Measurements from ENCODE around the gene NOP9. TPM values are rescaled to one million over a fixed set of nuclear protein-coding genes. Genes with fewer than 3 reads are reported as not detected.
A peak's percentile ranks its signal among the peaks of the same experiment; 100 is the strongest.

Gene NOP9
- total RNA-seq, 1 experiment from 2014 or later: 42.0 TPM

GRCh38 chr14:24307156-24307574 lies 7.5 kb downstream of the NOP9 start:
- Histone ChIP-seq H3K9ac (ENCODE audit: low read length) (no peak overlapping the region), H3K79me2 (ENCODE audit: low read length) (peaks cover 15% of the 10 kb centered on the region; the same call in 1 of the 2 replicates), H4K20me1 (ENCODE audit: insufficient read depth, low read depth, low read length) (no peaks in the 10 kb centered on the region; the same call in 1 of the 2 replicates), H3K27ac (ENCODE audit: low read length) (no peak overlapping the region), H3K36me3 (ENCODE audit: insufficient read depth, low read length) (peaks cover 35% of the 10 kb centered on the region), H3K9me3 (ENCODE audit: low read length) (no peaks in the 10 kb centered on the region), H3K9me2 (replicated peaks; ENCODE audit: insufficient read depth, low read length) (no peaks in the 10 kb centered on the region), H3K4me3 (ENCODE audit: low read length) (no peak overlapping the region), H3K4me1 (ENCODE audit: low read length) (peaks cover 20% of the 10 kb centered on the region), H3K27me3 (ENCODE audit: low read length) (no peaks in the 10 kb centered on the region), H2AFZ (ENCODE audit: low read length) (no peak overlapping the region), H3K4me2 (ENCODE audit: low read depth, low read length, poor library complexity, severe bottlenecking) (no peak overlapping the region)
- no peak for DNase-seq

- Histone ChIP-seq H4K20me1 (ENCODE audit: insufficient read depth, low read depth, low read length) (no peaks in the 10 kb centered on the region; the same call in 1 of the 2 replicates), H3K9ac (ENCODE audit: low read length) (no peak within 1 kb of the TSS)
These were observed 8.1 kb downstream of the NOP9 start, which contains the start of gene CIDEB for GRCh38 chr14:24307575-24308341. TSS of gene CIDEB (minus strand) at chr14:24307977. CDS start at chr14:24307858, 119 bp downstream.

GRCh38 chr14:24308342-24309124 lies 8.9 kb downstream of the NOP9 start:
- Histone ChIP-seq H3K9ac (ENCODE audit: low read length) (0 out of 2 replicates have a peak overlapping the region, but pooled peaks have one; percentile 74), H3K4me1 (ENCODE audit: low read length) (peaks cover 29% of the 10 kb centered on the region), H3K9me3 (ENCODE audit: low read length) (no peaks in the 10 kb centered on the region), H3K4me3 (ENCODE audit: low read length) (no peak overlapping the region), H3K79me2 (ENCODE audit: low read length) (peaks cover 10% of the 10 kb centered on the region; the same call in 1 of the 2 replicates), H3K4me2 (ENCODE audit: low read depth, low read length, poor library complexity, severe bottlenecking) (no peak overlapping the region), H3K9me2 (replicated peaks; ENCODE audit: insufficient read depth, low read length) (no peaks in the 10 kb centered on the region), H2AFZ (ENCODE audit: low read length) (no peak overlapping the region), H4K20me1 (ENCODE audit: insufficient read depth, low read depth, low read length) (no peaks in the 10 kb centered on the region; the same call in 1 of the 2 replicates), H3K27ac (ENCODE audit: low read length) (no peak overlapping the region), H3K36me3 (ENCODE audit: insufficient read depth, low read length) (peaks cover 25% of the 10 kb centered on the region; the same call in 1 of the 2 replicates), H3K27me3 (ENCODE audit: low read length) (no peaks in the 10 kb centered on the region)
- DNase-seq: no peak

More at GRCh38 chr14:24307575-24308341, 8.1 kb downstream of the NOP9 start, which contains the start of gene CIDEB:
- no peak within 1 kb of the TSS for H2AFZ ChIP-seq (ENCODE audit: low read length)
- H3K27ac ChIP-seq (ENCODE audit: low read length): no peak within 1 kb of the TSS
- H3K4me2 ChIP-seq (ENCODE audit: low read depth, low read length, poor library complexity, severe bottlenecking): no peak within 1 kb of the TSS
- H3K4me1 ChIP-seq (ENCODE audit: low read length): peaks cover 26% of the 10 kb centered on the region
- H3K79me2 ChIP-seq (ENCODE audit: low read length): peaks cover 10% of the 10 kb centered on the region; the same call in 1 of the 2 replicates
- DNase-seq: peak; percentile 90
- H3K4me3 ChIP-seq (ENCODE audit: low read length): no peak within 1 kb of the TSS
- H3K27me3 ChIP-seq (ENCODE audit: low read length): no peaks in the 10 kb centered on the region
- H3K9me3 ChIP-seq (ENCODE audit: low read length): no peaks in the 10 kb centered on the region
- H3K9me2 ChIP-seq (replicated peaks; ENCODE audit: insufficient read depth, low read length): no peaks in the 10 kb centered on the region
- H3K36me3 ChIP-seq (ENCODE audit: insufficient read depth, low read length): peaks cover 29% of the 10 kb centered on the region; the same call in 1 of the 2 replicates

DNA sequence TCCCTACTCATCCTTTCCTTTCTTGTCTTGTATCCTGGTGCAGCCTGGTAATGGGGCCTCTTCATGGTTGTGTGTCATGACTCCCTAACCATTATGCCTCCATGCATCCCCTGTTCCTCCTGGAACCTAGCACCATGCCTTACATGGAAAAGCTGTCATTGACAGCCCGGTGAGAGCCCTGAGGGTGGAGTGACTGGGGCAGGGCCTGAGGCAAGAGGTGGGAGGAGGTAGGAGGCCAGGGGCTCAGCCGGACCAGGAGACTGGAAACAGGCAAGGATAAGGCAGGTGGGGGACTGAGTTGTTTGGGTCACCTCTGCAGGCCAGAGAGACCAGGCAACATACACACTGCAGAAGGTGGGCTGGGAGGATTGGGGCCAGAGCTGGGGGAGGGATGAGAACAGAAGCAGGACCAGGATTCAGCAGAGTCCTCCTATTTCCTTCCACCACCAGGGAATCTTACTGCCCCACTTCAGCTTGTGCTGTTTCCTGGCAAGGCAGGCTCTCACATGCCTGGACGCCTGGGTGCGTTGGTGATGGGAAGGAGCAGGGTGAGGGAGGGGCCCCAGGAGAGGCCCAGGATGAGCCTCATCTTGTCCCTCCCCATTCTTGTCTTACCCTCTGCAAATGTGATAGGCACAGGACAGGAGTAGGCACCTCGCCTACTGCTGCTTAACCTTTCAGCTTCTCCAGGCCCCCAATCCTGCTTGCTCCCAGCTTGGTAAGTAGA lies 10.1 kb downstream of the NOP9 start, which contains the start of gene LTB4R2:
Gene LTB4R2 (plus strand): TSS at position 603 of the 727 bp plus-strand sequence. CDS start 525 bp downstream, outside the sequence.
- peaks cover 29% of the 10 kb centered on the region for H3K4me1 ChIP-seq (ENCODE audit: low read length)
- no peaks in the 10 kb centered on the region; the same call in 1 of the 2 replicates for H4K20me1 ChIP-seq (ENCODE audit: insufficient read depth, low read depth, low read length)
- no peak for DNase-seq
- H3K79me2 ChIP-seq (ENCODE audit: low read length): peaks cover 10% of the 10 kb centered on the region; the same call in 1 of the 2 replicates
- no peaks in the 10 kb centered on the region for H3K9me2 ChIP-seq (replicated peaks; ENCODE audit: insufficient read depth, low read length)
- peak within 1 kb of the TSS; percentile 67 for H3K4me2 ChIP-seq (ENCODE audit: low read depth, low read length, poor library complexity, severe bottlenecking)
- H3K4me3 ChIP-seq (ENCODE audit: low read length): peak within 1 kb of the TSS; percentile 64
- H3K9ac ChIP-seq (ENCODE audit: low read length): peak within 1 kb of the TSS; percentile 74
- H3K9me3 ChIP-seq (ENCODE audit: low read length): no peaks in the 10 kb centered on the region
- H3K36me3 ChIP-seq (ENCODE audit: insufficient read depth, low read length): peaks cover 20% of the 10 kb centered on the region; the same call in 1 of the 2 replicates
- H3K27ac ChIP-seq (ENCODE audit: low read length): peak within 1 kb of the TSS; percentile 33; the same call in 1 of the 2 replicates
- H3K27me3 ChIP-seq (ENCODE audit: low read length): no peaks in the 10 kb centered on the region
- H2AFZ ChIP-seq (ENCODE audit: low read length): no peak within 1 kb of the TSS

DNA sequence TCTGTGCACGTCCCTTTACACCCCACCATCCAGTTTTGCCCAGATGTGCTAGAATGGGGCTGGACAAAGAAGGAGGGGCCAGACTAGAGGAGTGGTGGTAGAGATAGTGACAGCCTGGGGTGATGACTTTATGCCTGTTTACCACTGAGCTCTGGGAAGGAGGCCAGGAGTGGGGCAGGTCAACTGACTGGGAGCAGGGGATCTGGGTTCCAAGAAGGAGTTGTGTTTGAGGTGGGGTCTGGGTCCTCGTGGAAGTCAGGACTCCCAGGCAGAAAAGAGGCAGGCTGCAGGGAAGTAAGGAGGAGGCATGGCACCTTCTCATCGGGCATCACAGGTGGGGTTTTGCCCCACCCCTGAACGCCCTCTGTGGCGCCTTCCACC lies 10.6 kb downstream of the NOP9 start:
- peaks cover 10% of the 10 kb centered on the region; the same call in 1 of the 2 replicates for H3K79me2 ChIP-seq (ENCODE audit: low read length)
- peak overlapping the region; percentile 67 for H3K4me2 ChIP-seq (ENCODE audit: low read depth, low read length, poor library complexity, severe bottlenecking)

DNA sequence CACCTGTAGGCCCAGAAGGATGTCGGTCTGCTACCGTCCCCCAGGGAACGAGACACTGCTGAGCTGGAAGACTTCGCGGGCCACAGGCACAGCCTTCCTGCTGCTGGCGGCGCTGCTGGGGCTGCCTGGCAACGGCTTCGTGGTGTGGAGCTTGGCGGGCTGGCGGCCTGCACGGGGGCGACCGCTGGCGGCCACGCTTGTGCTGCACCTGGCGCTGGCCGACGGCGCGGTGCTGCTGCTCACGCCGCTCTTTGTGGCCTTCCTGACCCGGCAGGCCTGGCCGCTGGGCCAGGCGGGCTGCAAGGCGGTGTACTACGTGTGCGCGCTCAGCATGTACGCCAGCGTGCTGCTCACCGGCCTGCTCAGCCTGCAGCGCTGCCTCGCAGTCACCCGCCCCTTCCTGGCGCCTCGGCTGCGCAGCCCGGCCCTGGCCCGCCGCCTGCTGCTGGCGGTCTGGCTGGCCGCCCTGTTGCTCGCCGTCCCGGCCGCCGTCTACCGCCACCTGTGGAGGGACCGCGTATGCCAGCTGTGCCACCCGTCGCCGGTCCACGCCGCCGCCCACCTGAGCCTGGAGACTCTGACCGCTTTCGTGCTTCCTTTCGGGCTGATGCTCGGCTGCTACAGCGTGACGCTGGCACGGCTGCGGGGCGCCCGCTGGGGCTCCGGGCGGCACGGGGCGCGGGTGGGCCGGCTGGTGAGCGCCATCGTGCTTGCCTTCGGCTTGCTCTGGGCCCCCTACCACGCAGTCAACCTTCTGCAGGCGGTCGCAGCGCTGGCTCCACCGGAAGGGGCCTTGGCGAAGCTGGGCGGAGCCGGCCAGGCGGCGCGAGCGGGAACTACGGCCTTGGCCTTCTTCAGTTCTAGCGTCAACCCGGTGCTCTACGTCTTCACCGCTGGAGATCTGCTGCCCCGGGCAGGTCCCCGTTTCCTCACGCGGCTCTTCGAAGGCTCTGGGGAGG lies 11.3 kb downstream of the NOP9 start, which contains the start of gene LTB4R:
Gene LTB4R (plus strand): TSS at position 857 of the 959 bp plus-strand sequence. CDS start 4,150 bp downstream, outside the sequence.
- Histone ChIP-seq H3K9me3 (ENCODE audit: low read length) (no peaks in the 10 kb centered on the region), H3K9ac (ENCODE audit: low read length) (peak within 1 kb of the TSS; percentile 74), H2AFZ (ENCODE audit: low read length) (no peak within 1 kb of the TSS), H3K27me3 (ENCODE audit: low read length) (no peaks in the 10 kb centered on the region), H3K4me2 (ENCODE audit: low read depth, low read length, poor library complexity, severe bottlenecking) (peak within 1 kb of the TSS; percentile 67), H3K27ac (ENCODE audit: low read length) (peak within 1 kb of the TSS; percentile 33), H3K4me3 (ENCODE audit: low read length) (peak within 1 kb of the TSS; percentile 64), H3K4me1 (ENCODE audit: low read length) (peaks cover 29% of the 10 kb centered on the region), H3K9me2 (replicated peaks; ENCODE audit: insufficient read depth, low read length) (no peaks in the 10 kb centered on the region), H3K79me2 (ENCODE audit: low read length) (peaks cover 10% of the 10 kb centered on the region; the same call in 1 of the 2 replicates), H4K20me1 (ENCODE audit: insufficient read depth, low read depth, low read length) (no peaks in the 10 kb centered on the region; the same call in 1 of the 2 replicates), H3K36me3 (ENCODE audit: insufficient read depth, low read length) (peaks cover 17% of the 10 kb centered on the region; the same call in 1 of the 2 replicates)
- DNase-seq: peak; percentile 83

More for the DNA sequence above, 10.6 kb downstream of the NOP9 start:
- H3K9me2 ChIP-seq (replicated peaks; ENCODE audit: insufficient read depth, low read length): no peaks in the 10 kb centered on the region
- no peak for DNase-seq
- peak overlapping the region; percentile 74 for H3K9ac ChIP-seq (ENCODE audit: low read length)
- H4K20me1 ChIP-seq (ENCODE audit: insufficient read depth, low read depth, low read length): no peaks in the 10 kb centered on the region; the same call in 1 of the 2 replicates
- no peak overlapping the region for H2AFZ ChIP-seq (ENCODE audit: low read length)
- peak overlapping the region; percentile 33; the same call in 1 of the 2 replicates for H3K27ac ChIP-seq (ENCODE audit: low read length)
- peaks cover 29% of the 10 kb centered on the region for H3K4me1 ChIP-seq (ENCODE audit: low read length)
- peaks cover 20% of the 10 kb centered on the region; the same call in 1 of the 2 replicates for H3K36me3 ChIP-seq (ENCODE audit: insufficient read depth, low read length)
- peak overlapping the region; percentile 64 for H3K4me3 ChIP-seq (ENCODE audit: low read length)
- no peaks in the 10 kb centered on the region for H3K27me3 ChIP-seq (ENCODE audit: low read length)
- H3K9me3 ChIP-seq (ENCODE audit: low read length): no peaks in the 10 kb centered on the region

Data from Karpas-422 (cell line).